H9 (cell line): Measurements from ENCODE around the gene HSPA13. TPM values are rescaled to one million over a fixed set of nuclear protein-coding genes. Genes with fewer than 3 reads are reported as not detected.

Experiments
- DNase-seq: peaks from one replicate; pipeline ENCODE4 v3.0.0-alpha.2; 2017
- H2AFZ ChIP-seq: one replicate; pipeline ENCODE4 v1.6.1; 2013; ENCODE audit warnings: mild to moderate bottlenecking, low read length, control low read depth, moderate library complexity
- H2AK5ac ChIP-seq: 2 replicates; pipeline ENCODE4 v1.6.1; 2013; ENCODE audit warnings: low read length, control low read depth, mixed read lengths; ENCODE audit not compliant: insufficient read length
- H2BK120ac ChIP-seq: one replicate; pipeline ENCODE4 v1.6.1; 2013; ENCODE audit warnings: low read depth, mild to moderate bottlenecking, low read length, control low read depth, inconsistent platforms; ENCODE audit not compliant: poor library complexity, severe bottlenecking
- H2BK12ac ChIP-seq: 2 replicates; pipeline ENCODE4 v1.6.1; 2013; ENCODE audit warnings: low read length, control low read depth, mixed read lengths, low read depth; ENCODE audit not compliant: insufficient read length
- H2BK15ac ChIP-seq: 2 replicates; pipeline ENCODE4 v1.6.1; 2013; ENCODE audit warnings: low read depth, low read length, control low read depth
- H2BK20ac ChIP-seq: one replicate; pipeline ENCODE4 v1.6.1; 2013; ENCODE audit warnings: low read depth, mild to moderate bottlenecking, low read length, control low read depth, inconsistent platforms; ENCODE audit not compliant: poor library complexity, severe bottlenecking
- H2BK5ac ChIP-seq: 2 replicates; pipeline ENCODE4 v1.6.1; 2013; ENCODE audit warnings: low read length, control low read depth, mixed read lengths; ENCODE audit not compliant: insufficient read length
- H3K14ac ChIP-seq: 2 replicates; pipeline ENCODE4 v1.6.1; 2013; ENCODE audit warnings: low read length, control low read depth; ENCODE audit not compliant: insufficient read depth
- H3K18ac ChIP-seq: 2 replicates; pipeline ENCODE4 v1.6.1; 2013; ENCODE audit warnings: low read depth, mild to moderate bottlenecking, mixed read lengths, low read length, control low read depth; ENCODE audit not compliant: insufficient read length
- H3K23ac ChIP-seq: 2 replicates; pipeline ENCODE4 v1.6.1; 2013; ENCODE audit warnings: low read length, control low read depth, mixed read lengths, low read depth; ENCODE audit not compliant: insufficient read length
- H3K23me2 ChIP-seq: 2 replicates; pipeline ENCODE4 v1.6.1; 2013; ENCODE audit warnings: low read depth, mild to moderate bottlenecking, mixed read lengths, low read length, control low read depth; ENCODE audit not compliant: insufficient read length, poor library complexity, severe bottlenecking
- H3K27ac ChIP-seq: 2 replicates; pipeline ENCODE4 v1.5.1; 2013; ENCODE audit warnings: low read length, control low read depth, mixed read lengths, low read depth; ENCODE audit not compliant: insufficient read length
- H3K27me3 ChIP-seq: 2 replicates; pipeline ENCODE4 v1.6.1; 2013; ENCODE audit warnings: low read length, control low read depth, inconsistent platforms; ENCODE audit not compliant: insufficient read depth
- H3K4ac ChIP-seq: 2 replicates; pipeline ENCODE4 v1.6.1; 2013; ENCODE audit warnings: low read depth, mild to moderate bottlenecking, control low read depth, inconsistent platforms, low read length, moderate library complexity
- H3K4me1 ChIP-seq: 2 replicates; pipeline ENCODE4 v1.6.1; 2013; ENCODE audit warnings: low read length, control low read depth, inconsistent platforms; ENCODE audit not compliant: insufficient read depth
- H3K4me2 ChIP-seq: 2 replicates; pipeline ENCODE4 v1.6.1; 2013; ENCODE audit warnings: low read length, control low read depth, mixed read lengths; ENCODE audit not compliant: insufficient read length, insufficient read depth
- H3K56ac ChIP-seq: 2 replicates; pipeline ENCODE4 v1.6.1; 2013; ENCODE audit warnings: low read depth, mild to moderate bottlenecking, mixed read lengths, low read length, control low read depth; ENCODE audit not compliant: insufficient read length
- H3K79me1 ChIP-seq: 2 replicates; pipeline ENCODE4 v1.6.1; 2013; ENCODE audit warnings: low read depth, mild to moderate bottlenecking, moderate library complexity, low read length, control low read depth, inconsistent platforms; ENCODE audit not compliant: insufficient read depth, poor library complexity, severe bottlenecking
- H3K79me2 ChIP-seq: 2 replicates; pipeline ENCODE4 v1.6.1; 2013; ENCODE audit warnings: low read length, control low read depth, inconsistent platforms; ENCODE audit not compliant: insufficient read depth
- H3K9ac ChIP-seq: 2 replicates; pipeline ENCODE4 v1.6.1; 2013; ENCODE audit warnings: low read length, control low read depth, mixed read lengths; ENCODE audit not compliant: insufficient read length; ENCODE audit errors: extremely low read depth
- H3K9me3 ChIP-seq: one replicate; pipeline ENCODE4 v1.6.1; 2013; ENCODE audit warnings: low read depth, low read length, inconsistent platforms; ENCODE audit not compliant: control insufficient read depth
- H3T11ph ChIP-seq: one replicate; pipeline ENCODE4 v1.6.1; 2013; ENCODE audit warnings: mild to moderate bottlenecking, low read length, control low read depth, inconsistent platforms
- H4K20me1 ChIP-seq: one replicate; pipeline ENCODE4 v1.6.1; 2013; ENCODE audit not compliant: control insufficient read depth, insufficient read length, insufficient read depth
- H4K5ac ChIP-seq: 2 replicates; pipeline ENCODE4 v1.6.1; 2013; ENCODE audit warnings: low read depth, mild to moderate bottlenecking, mixed read lengths, low read length, control low read depth; ENCODE audit not compliant: insufficient read length
- H4K8ac ChIP-seq: replicated peaks from 2 replicates; pipeline ENCODE4 v1.6.1; 2013; ENCODE audit warnings: low read length, control low read depth, mixed read lengths, low read depth; ENCODE audit not compliant: insufficient read length
- H4K91ac ChIP-seq: 2 replicates; pipeline ENCODE4 v1.6.1; 2013; ENCODE audit warnings: low read depth, mild to moderate bottlenecking, moderate library complexity, mixed read lengths, low read length, control low read depth; ENCODE audit not compliant: insufficient read length
- H3K27ac Mint-ChIP-seq, 3 experiments: 2 replicates in 2 of 3; 3 replicates in 1 of 3; pipeline ENCODE4 v1.8.0; 2020 to 2021; ENCODE audit warnings: mixed read lengths in 3 of 3, mild to moderate bottlenecking in 1 of 3, moderate library complexity in 1 of 3
- H3K27me3 Mint-ChIP-seq: 2 replicates; pipeline ENCODE4 v1.8.0; 2021; ENCODE audit warnings: low read depth, mild to moderate bottlenecking, moderate library complexity, mixed read lengths
- H3K36me3 Mint-ChIP-seq, 3 experiments: 2 replicates in 2 of 3; 3 replicates in 1 of 3; pipeline ENCODE4 v1.8.0; 2020 to 2021; ENCODE audit warnings: low read depth in 3 of 3, mixed read lengths in 3 of 3; ENCODE audit not compliant: insufficient read depth in 1 of 3
- H3K4me1 Mint-ChIP-seq, 2 experiments: 2 replicates each; pipeline ENCODE4 v1.8.0; 2020; ENCODE audit warnings: mixed read lengths in 2 of 2
- H3K4me3 Mint-ChIP-seq, 2 experiments: 2 replicates in 1 of 2; 3 replicates in 1 of 2; pipeline ENCODE4 v1.8.0; 2020 to 2021; ENCODE audit warnings: mild to moderate bottlenecking in 2 of 2, mixed read lengths in 2 of 2, moderate library complexity in 1 of 2
- H3K9me3 Mint-ChIP-seq, 2 experiments: 2 replicates in 1 of 2; 3 replicates in 1 of 2; pipeline ENCODE4 v1.8.0; 2020; ENCODE audit warnings: mild to moderate bottlenecking in 2 of 2, mixed read lengths in 2 of 2, moderate library complexity in 1 of 2
- CTCF ChIP-seq: fragments of 200-600 bp; sonication (generic); conservative IDR thresholded peaks from 3 replicates; pipeline ENCODE4 v1.8.0; 2021; ENCODE audit warnings: antibody characterized with exemption, mild to moderate bottlenecking
- WGBS: extraction: QIAGEN DNeasy Blood & Tissue Kit; methylation state at CpG from one replicate; pipeline ENCODE4 v1.1.7; 2013; ENCODE audit warnings: missing lambda C conversion rate, low lambda C conversion rate, mixed read lengths; ENCODE audit not compliant: insufficient read length; ENCODE audit errors: extremely low coverage; 5-methylcytosine and 5-hydroxymethylcytosine counted together
- total RNA-seq: library from RNA; stranded (reverse); gene quantifications from 2 replicates; pipeline ENCODE4 v1.2.1, GENCODE V29; 2021

The HSPA13 gene
- total RNA-seq, 1 experiment from 2014 or later: 32.6 TPM

GRCh38 chr21:14405962-14406361 is 23.0 kb upstream of the HSPA13 start:
- Histone ChIP-seq H2AK5ac (no peak overlapping the region), H4K8ac (no peak overlapping the region), H2BK15ac (no peak overlapping the region), H3K18ac (no peak overlapping the region), H3K79me2 (no peaks in the 10 kb centered on the region), H3K4ac (no peak overlapping the region), H3K4me1 (no peaks in the 10 kb centered on the region), H3K27me3 (no peaks in the 10 kb centered on the region), H3K56ac (no peak overlapping the region), H3K9ac (no peak overlapping the region), H3K4me2 (no peak overlapping the region), H3T11ph (no peak overlapping the region), H4K91ac (no peak overlapping the region), H3K14ac (no peak overlapping the region), H2BK20ac (no peak overlapping the region), H3K9me3 (no peaks in the 10 kb centered on the region), H2BK120ac (no peak overlapping the region), H2AFZ (no peak overlapping the region), H4K20me1 (no peaks in the 10 kb centered on the region), H2BK5ac (no peak overlapping the region), H3K79me1 (no peaks in the 10 kb centered on the region), H3K23ac (no peak overlapping the region), H4K5ac (no peak overlapping the region), H3K27ac (no peak overlapping the region), H3K23me2 (no peaks in the 10 kb centered on the region), H2BK12ac (no peak overlapping the region)
- peaks cover 0 to 6% of the 10 kb centered on the region in 2 experiments; a peak in 1 of 4 replicates for H3K4me1 Mint-ChIP-seq
- H3K36me3 Mint-ChIP-seq: 0 out of 7 replicates have a peak, but pooled peaks cover 0 to 2% (median 0%) of the 10 kb centered on the region in 3 experiments
- TF ChIP-seq CTCF: no peak
- WGBS: no CpG with 5 or more reads among the region's 2 CpGs
- H3K4me3 Mint-ChIP-seq: no peak overlapping the region
- no peak for DNase-seq
- H3K27me3 Mint-ChIP-seq: no peaks in the 10 kb centered on the region
- H3K9me3 Mint-ChIP-seq: peaks cover 6 to 11% of the 10 kb centered on the region in 2 experiments
- no peak overlapping the region for H3K27ac Mint-ChIP-seq
